PC-9 (cell line): ENCODE data around the gene OR4D6. TPM values are rescaled to one million over a fixed set of nuclear protein-coding genes. Genes with fewer than 3 reads are reported as not detected.

ENCODE experiments used
- BruUV-seq: library from RNA; stranded (reverse); fragments of 400-500 nt; replicated peaks from 2 replicates; lab custom pipeline; 2021; lab: Mats Ljungman, UMichigan
- CTCF ChIA-PET: fragments of 300-600 bp; sonication (Branson Sonifier 250); formaldehyde crosslinking; loops from one replicate; lab custom pipeline; 2022; ENCODE audit warnings: antibody characterized with exemption; lab: Charles Lee
- POLR2A ChIA-PET: fragments of 300-600 bp; sonication (Branson Sonifier 250); formaldehyde crosslinking; loops from one replicate; lab custom pipeline; 2022; ENCODE audit warnings: antibody characterized with exemption; ENCODE audit not compliant: unreplicated experiment; lab: Charles Lee
- DNase-seq, 2 experiments: peaks; one replicate each; pipeline versions ENCODE4 v3.0.0 to v3.0.0-alpha.2; 2015 to 2022; ENCODE audit warnings: mixed read lengths in 1 of 2
- H2AFZ ChIP-seq: fragments of 200-600 bp; sonication (generic); 2 replicates; pipeline ENCODE4 v1.8.1; 2017; ENCODE audit warnings: antibody characterized with exemption
- H3F3A ChIP-seq: fragments of 200-600 bp; sonication (generic); 2 replicates; pipeline ENCODE4 v1.8.1; 2017; ENCODE audit warnings: antibody characterized with exemption, mild to moderate bottlenecking, low read depth; ENCODE audit not compliant: insufficient read depth
- H3K27ac ChIP-seq: fragments of 200-600 bp; sonication (generic); 2 replicates; pipeline ENCODE4 v1.6.1; 2016; ENCODE audit warnings: mixed run types
- H3K27me3 ChIP-seq: fragments of 200-600 bp; sonication (generic); 2 replicates; pipeline ENCODE4 v1.6.1; 2016; ENCODE audit warnings: low read depth, mixed run types; ENCODE audit not compliant: insufficient read depth
- H3K36me3 ChIP-seq: fragments of 200-600 bp; sonication (generic); 2 replicates; pipeline ENCODE4 v1.6.1; 2016; ENCODE audit warnings: low read depth, mixed run types
- H3K4me1 ChIP-seq: fragments of 200-600 bp; sonication (generic); replicated peaks from 2 replicates; pipeline ENCODE4 v1.6.1; 2016; ENCODE audit warnings: mixed run types; ENCODE audit not compliant: insufficient read depth
- H3K4me2 ChIP-seq: fragments of 200-600 bp; sonication (generic); 2 replicates; pipeline ENCODE4 v1.6.1; 2017; ENCODE audit warnings: mixed run types
- H3K4me3 ChIP-seq: fragments of 200-600 bp; sonication (generic); 2 replicates; pipeline ENCODE4 v1.6.1; 2016; ENCODE audit warnings: mixed run types
- H3K79me2 ChIP-seq: fragments of 200-600 bp; sonication (generic); 2 replicates; pipeline ENCODE4 v1.6.1; 2017; ENCODE audit warnings: low read depth, mixed run types
- H3K9me2 ChIP-seq: fragments of 200-600 bp; sonication (generic); 2 replicates; pipeline ENCODE4 v1.8.1; 2017; ENCODE audit warnings: mild to moderate bottlenecking; ENCODE audit not compliant: insufficient read depth
- H3K9me3 ChIP-seq: fragments of 200-600 bp; sonication (generic); 2 replicates; pipeline ENCODE4 v1.8.1; 2016; ENCODE audit warnings: low read depth; ENCODE audit not compliant: insufficient read depth
- H4K20me1 ChIP-seq: fragments of 200-600 bp; sonication (generic); 2 replicates; pipeline ENCODE4 v1.8.1; 2017; ENCODE audit not compliant: insufficient read depth
- CTCF ChIP-seq: fragments of 200-600 bp; sonication (generic); conservative IDR thresholded peaks from 2 replicates; pipeline ENCODE4 v1.6.1; 2017; ENCODE audit warnings: mixed run types, antibody characterized with exemption, mild to moderate bottlenecking, moderate library complexity
- EZH2 ChIP-seq: fragments of 200-600 bp; sonication (generic); IDR thresholded peaks from 2 replicates; pipeline ENCODE4 v1.8.0; 2017; ENCODE audit warnings: antibody characterized with exemption, low read depth
- intact Hi-C: fragments of 100-400 bp; cut with micrococcal nuclease; formaldehyde crosslinking; loops from one replicate; pipeline ENCODE4 v1.10.0; 2022; ENCODE audit not compliant: unreplicated experiment
- total RNA-seq: library from RNA; stranded (reverse); gene quantifications from 2 replicates; pipeline ENCODE4 v1.2.3, GENCODE V29; 2021

Gene OR4D6
- total RNA-seq, 1 experiment from 2014 or later: not detected

- no peak for DNase-seq
- H3K27ac ChIP-seq: no peak overlapping the region
- 0 out of 2 replicates have a peak, but pooled peaks cover 5% of the 10 kb centered on the region for H3K27me3 ChIP-seq
Observed at GRCh38 chr11:59423835-59424234, 32.9 kb upstream of the OR4D6 start.

GRCh38 chr11:59425131-59425530 is 31.6 kb upstream of the OR4D6 start:
- Histone ChIP-seq H3K4me2 (no peak overlapping the region), H2AFZ (no peak overlapping the region), H3K27me3 (no peaks in the 10 kb centered on the region), H3K79me2 (no peaks in the 10 kb centered on the region), H3K4me1 (no peaks in the 10 kb centered on the region), H4K20me1 (no peaks in the 10 kb centered on the region), H3K9me2 (no peaks in the 10 kb centered on the region; the same call in 1 of the 2 replicates), H3K27ac (no peak overlapping the region), H3K36me3 (no peaks in the 10 kb centered on the region), H3K4me3 (no peak overlapping the region), H3F3A (no peaks in the 10 kb centered on the region), H3K9me3 (no peaks in the 10 kb centered on the region; the same call in 1 of the 2 replicates)
- intact Hi-C loops: no loop called here
- DNase-seq: no peak
- no TSS peak for BruUV-seq
- ChIA-PET POLR2A (no interaction called here), CTCF (interaction anchor here (0.6 kb wide), 1 partner anchor 1758 kb away, joined by 4 read pairs; no protein-coding TSS in a partner anchor)
- no peak for TF ChIP-seq EZH2
- TF ChIP-seq CTCF: no peak

More at GRCh38 chr11:59423835-59424234, 32.9 kb upstream of the OR4D6 start:
- Histone ChIP-seq H3K4me2 (no peak overlapping the region), H4K20me1 (no peaks in the 10 kb centered on the region), H3F3A (no peaks in the 10 kb centered on the region), H3K9me2 (no peaks in the 10 kb centered on the region; the same call in 1 of the 2 replicates), H3K4me1 (no peaks in the 10 kb centered on the region), H3K4me3 (no peak overlapping the region), H2AFZ (no peak overlapping the region), H3K9me3 (no peaks in the 10 kb centered on the region; the same call in 1 of the 2 replicates), H3K79me2 (no peaks in the 10 kb centered on the region), H3K36me3 (no peaks in the 10 kb centered on the region)
- ChIA-PET POLR2A (no interaction called here), CTCF (no interaction called here)
- intact Hi-C loops: no loop called here
- BruUV-seq: no TSS peak
- no peak for TF ChIP-seq EZH2
- no peak for TF ChIP-seq CTCF

GRCh38 chr11:59426361-59427067 is 30.2 kb upstream of the OR4D6 start, which contains the start of gene OR5A2:
Gene OR5A2, minus strand, starts transcription at chr11:59426413. Its CDS starts 3,460 bp downstream, at chr11:59422953.
- no peak within 1 kb of the TSS for H3K4me2 ChIP-seq
- H3K4me3 ChIP-seq: no peak within 1 kb of the TSS
- no peaks in the 10 kb centered on the region for H3K4me1 ChIP-seq
- POLR2A ChIA-PET: no interaction called here
- H3K9me2 ChIP-seq: no peaks in the 10 kb centered on the region; the same call in 1 of the 2 replicates
- no peaks in the 10 kb centered on the region for H3K36me3 ChIP-seq
- DNase-seq: no peak
- BruUV-seq: no TSS peak
- H2AFZ ChIP-seq: no peak within 1 kb of the TSS
- no peaks in the 10 kb centered on the region; the same call in 1 of the 2 replicates for H3K9me3 ChIP-seq
- no peaks in the 10 kb centered on the region for H3K79me2 ChIP-seq
- no peak within 1 kb of the TSS for H3K27ac ChIP-seq
- H4K20me1 ChIP-seq: no peaks in the 10 kb centered on the region
- H3F3A ChIP-seq: no peaks in the 10 kb centered on the region
- TF ChIP-seq EZH2: no peak
- no peak for TF ChIP-seq CTCF
- intact Hi-C loops: no loop called here
- CTCF ChIA-PET: no interaction called here
- H3K27me3 ChIP-seq: no peaks in the 10 kb centered on the region
